ENCODE measurements around the gene GGT5.

DNA sequence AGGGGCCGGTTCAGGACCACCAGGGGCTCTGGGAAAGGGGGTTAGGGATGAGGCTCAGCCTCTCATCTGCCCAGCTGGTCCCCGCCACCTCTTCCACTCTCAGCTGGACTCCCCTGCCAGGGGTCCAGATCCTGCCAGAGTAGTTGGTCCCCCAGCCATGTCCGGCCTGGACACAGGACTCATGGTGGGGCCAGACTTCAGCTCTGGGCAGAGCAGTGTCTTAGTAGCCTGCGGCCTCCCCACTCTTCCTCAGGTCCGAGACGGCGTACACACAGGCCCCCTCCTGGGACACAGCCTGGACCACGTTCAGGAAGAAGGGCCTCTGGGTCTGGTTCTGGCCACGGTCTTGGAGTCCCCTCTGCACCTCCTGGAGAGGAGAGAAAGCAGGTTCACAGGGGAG is 25.1 kb downstream of the GGT5 start:
- TF ChIP-seq EZH2phosphoT487 (IDR thresholded peaks at IDR 0.05; ENCODE audit: low read depth, severe bottlenecking, unreplicated experiment): no peak
- TF ChIP-seq, protein P1, sequence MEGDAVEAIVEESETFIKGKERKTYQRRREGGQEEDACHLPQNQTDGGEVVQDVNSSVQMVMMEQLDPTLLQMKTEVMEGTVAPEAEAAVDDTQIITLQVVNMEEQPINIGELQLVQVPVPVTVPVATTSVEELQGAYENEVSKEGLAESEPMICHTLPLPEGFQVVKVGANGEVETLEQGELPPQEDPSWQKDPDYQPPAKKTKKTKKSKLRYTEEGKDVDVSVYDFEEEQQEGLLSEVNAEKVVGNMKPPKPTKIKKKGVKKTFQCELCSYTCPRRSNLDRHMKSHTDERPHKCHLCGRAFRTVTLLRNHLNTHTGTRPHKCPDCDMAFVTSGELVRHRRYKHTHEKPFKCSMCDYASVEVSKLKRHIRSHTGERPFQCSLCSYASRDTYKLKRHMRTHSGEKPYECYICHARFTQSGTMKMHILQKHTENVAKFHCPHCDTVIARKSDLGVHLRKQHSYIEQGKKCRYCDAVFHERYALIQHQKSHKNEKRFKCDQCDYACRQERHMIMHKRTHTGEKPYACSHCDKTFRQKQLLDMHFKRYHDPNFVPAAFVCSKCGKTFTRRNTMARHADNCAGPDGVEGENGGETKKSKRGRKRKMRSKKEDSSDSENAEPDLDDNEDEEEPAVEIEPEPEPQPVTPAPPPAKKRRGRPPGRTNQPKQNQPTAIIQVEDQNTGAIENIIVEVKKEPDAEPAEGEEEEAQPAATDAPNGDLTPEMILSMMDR (IDR thresholded peaks at IDR 0.05; ENCODE audit: poor library complexity): no peak

Measured in hepatocyte (in vitro differentiated cells).